ENCODE results near the gene SLC25A52.
"Not testable (repeated sequence)": the region's sequence is repeated elsewhere in the genome, so short reads cannot be mapped to it uniquely, and the experiment has no call there.

Gene SLC25A52, protein sequence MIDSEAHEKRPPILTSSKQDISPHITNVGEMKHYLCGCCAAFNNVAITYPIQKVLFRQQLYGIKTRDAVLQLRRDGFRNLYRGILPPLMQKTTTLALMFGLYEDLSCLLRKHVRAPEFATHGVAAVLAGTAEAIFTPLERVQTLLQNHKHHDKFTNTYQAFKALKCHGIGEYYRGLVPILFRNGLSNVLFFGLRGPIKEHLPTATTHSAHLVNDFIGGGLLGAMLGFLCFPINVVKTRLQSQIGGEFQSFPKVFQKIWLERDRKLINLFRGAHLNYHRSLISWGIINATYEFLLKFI
- total RNA-seq: 0 to 0.04 reads per million in 2 experiments

DNA sequence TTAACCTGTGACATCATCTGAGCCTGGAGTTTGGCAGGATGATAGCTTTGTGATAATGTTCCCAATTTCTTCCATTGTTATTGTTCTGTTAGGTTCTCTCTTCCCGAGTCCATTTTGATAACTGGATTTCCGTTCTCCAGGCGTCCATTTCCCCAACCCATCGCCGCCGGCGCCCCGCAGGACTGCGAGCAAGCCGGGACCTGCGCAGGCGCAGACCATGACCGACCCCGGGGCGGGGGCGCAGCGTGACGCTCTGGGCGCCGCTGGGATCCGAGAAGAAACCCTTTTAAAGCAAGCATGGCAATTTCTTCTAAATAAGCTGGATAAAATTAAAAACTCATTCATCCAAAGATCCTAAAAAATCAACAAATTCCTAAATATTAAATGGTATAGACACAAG lies at the start of gene SLC25A52:
Gene SLC25A52 (minus strand): TSS at position 186 of the 400 bp plus-strand sequence. CDS start 219 bp downstream, outside the sequence.
- DNase-seq (ENCODE audit: low read depth): no peak

DNA sequence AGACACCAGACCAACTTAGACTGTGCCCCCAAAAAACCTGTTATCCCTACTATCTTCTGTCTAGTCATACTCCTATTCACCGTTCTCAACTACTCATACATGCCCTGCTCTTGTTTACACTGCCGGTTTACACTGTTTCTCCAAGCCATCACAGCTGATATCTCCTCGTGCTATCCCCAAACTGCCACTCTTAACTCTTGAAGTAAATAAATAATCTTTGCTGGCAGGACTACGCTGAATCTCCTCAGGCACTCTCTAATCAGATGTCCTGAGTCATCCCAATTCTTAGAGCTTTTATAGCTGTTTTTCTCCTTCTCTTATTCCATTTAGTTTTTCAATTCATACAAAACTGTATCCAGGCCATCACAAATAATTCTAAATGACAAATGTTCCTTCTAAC lies 48.4 kb upstream of the SLC25A52 start:
- DNase-seq (ENCODE audit: low read depth): not testable (repeated sequence)

DNA sequence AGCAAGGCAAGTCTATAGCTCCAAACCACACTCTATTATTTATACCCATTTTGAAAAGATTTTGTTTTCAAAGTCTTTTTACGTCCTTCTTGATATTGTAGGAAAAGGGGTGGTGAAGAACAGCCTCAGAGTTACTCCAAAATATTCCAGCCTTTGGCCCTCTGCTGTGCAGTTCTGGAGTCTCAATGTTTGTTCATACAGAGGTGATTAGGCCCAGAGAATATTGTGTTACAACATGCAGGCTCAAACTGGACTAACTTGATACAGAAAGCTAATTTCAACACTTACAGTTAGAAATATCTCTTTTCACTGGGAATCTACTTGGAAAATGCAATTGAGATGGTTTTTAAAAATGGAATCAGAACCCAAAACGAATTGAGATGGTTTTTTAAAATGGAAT lies 40.4 kb upstream of the SLC25A52 start:
- DNase-seq (ENCODE audit: low read depth): no peak

DNA sequence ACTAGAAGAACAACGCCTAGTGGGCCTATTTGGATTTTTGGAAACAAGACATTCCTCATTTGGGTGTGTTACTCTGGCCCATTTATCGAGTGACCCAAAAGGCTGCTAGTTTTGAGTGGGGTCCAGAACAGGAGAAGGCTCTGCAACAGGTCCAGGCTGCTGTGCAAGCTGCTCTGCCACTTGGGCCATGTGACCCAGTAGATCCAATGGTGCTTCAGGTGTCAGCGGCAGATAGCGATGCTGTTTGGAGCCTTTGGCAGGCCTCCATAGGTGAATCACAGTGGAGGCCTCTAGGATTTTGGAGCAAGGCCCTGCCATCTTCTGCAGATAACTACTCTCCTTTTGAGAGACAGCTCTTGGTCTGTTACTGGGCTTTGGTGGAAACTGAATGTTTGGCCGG lies 38.6 kb upstream of the SLC25A52 start:
- DNase-seq (ENCODE audit: low read depth): not testable (repeated sequence)

DNA sequence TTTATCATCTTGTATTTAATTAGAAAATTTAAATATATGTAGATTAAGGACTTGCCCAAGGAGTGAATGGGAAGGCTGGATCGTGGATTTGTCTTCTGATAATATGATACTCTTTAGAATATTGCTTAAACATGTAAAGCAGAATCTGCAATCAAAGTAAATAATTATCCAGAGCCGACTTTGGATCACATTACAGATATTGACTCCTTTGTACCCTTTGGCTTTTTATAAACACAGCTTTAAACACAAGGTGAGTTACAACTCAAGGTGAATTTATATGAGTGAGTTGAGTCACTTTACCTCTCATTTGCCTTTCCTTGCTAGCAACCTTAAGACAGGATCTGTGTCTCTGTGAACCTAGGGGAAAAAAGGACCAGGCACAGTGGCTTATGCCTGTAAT lies 37.7 kb upstream of the SLC25A52 start:
- DNase-seq (ENCODE audit: low read depth): no peak

DNA sequence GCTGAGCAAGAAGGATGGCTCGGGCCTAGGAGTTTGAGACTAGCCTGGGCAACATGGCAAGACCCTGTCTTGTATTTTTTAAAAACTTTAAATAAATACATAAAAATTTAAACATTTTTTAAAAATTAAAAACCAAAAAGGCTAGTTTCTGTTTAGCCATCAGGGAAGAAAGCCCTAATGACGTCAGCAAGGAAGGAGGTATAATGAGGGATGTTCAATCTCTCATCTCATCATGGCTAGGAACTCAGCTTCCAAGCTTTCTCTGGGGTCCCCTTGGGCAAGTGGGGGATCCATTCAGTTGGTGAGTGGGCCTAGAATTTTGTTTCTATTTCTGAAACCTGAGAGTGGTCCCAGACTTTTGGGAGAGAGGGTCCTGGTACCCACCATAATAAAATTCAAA lies 35.1 kb upstream of the SLC25A52 start:
- no peak for DNase-seq (ENCODE audit: low read depth)

DNA sequence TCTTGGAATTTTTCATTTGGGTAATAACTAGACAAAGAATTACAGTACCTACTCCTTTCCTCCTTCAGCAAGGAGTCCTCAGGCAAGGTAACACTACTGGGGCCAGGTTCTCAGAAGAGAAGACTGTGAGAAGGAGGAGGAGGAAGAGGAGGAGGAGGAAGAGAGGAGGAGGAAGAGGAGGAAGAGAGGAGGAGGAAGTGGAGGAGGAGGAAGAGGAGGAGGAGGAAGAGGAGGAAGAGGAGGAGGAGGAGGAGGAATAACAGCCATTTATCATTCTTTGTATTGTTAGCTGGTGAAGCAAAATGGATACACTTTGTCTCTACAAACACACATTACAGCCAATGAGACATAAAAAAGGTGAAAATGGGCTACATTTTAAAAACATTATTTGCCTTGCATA lies 32.9 kb upstream of the SLC25A52 start:
- DNase-seq (ENCODE audit: low read depth): no peak

DNA sequence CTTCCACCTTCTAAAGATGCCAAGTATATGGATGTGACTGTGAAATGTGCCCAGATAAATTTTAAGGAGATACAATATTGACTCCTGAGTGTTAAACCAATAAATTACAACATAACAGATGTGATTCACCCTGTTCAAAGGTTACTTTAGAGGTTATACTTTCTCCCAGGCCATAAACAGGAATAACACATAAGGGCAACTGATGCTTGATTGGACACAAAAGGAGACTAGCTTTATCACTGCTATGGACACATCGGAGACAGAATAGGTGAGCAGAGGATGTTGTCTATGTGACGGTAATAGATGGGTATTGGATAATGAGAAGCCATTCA lies 31.9 kb upstream of the SLC25A52 start:
- no peak for DNase-seq (ENCODE audit: low read depth)

DNA sequence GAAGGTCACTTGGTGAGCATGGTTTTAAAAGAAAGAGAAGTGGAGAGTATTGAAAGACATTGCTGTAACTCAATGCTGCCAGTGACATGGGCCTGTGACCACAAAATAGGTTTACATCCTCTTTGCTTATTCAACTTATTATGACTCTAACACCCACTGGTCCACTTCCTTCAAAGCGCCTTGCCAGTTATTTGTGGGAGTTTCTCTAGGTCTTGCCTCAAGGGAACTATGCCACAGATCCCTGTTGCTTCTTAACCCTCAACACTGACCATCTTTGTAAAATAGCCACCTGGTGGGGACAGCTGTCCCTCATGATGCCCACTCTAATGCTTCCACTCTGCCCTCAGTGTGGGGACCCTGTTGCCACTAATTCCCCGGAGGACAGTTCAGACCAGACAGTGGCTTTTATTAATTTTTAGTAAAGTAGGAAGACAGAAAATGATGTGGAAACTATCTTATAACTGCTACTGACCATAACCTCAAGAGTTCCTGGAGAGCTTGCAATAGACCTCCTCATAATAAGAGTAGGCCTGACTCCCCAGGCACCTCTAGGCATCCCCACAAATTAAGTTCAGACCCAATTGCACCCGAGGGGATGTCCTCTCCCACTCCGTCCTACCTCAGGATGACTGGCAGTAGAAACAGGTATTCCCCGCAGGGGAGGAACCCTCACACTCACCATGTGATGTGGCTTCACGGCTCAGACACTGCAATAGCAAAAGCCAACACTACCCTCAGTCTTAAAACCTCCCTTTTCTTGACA lies 31.3 kb upstream of the SLC25A52 start:
- DNase-seq (ENCODE audit: low read depth): no peak

DNA sequence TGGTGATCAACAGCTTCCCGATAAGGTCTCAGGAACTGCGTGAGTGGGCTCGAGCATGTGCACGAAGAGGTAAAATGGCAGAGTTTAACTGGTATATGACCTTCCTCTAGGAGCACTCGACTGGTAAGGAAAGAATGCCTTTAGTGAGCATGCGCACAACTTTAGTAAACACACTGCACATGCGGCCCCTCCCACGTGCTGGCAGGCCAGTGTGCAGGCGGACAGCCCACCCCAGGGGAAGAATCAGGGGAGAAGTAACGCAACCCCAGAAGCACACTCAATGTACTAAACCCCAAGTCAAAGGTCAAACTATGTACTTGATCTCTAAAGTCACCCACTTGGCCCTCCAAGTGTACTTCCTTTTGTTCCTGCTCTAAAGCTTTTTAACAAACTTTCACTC lies 28.7 kb upstream of the SLC25A52 start:
- no peak for DNase-seq (ENCODE audit: low read depth)

DNA sequence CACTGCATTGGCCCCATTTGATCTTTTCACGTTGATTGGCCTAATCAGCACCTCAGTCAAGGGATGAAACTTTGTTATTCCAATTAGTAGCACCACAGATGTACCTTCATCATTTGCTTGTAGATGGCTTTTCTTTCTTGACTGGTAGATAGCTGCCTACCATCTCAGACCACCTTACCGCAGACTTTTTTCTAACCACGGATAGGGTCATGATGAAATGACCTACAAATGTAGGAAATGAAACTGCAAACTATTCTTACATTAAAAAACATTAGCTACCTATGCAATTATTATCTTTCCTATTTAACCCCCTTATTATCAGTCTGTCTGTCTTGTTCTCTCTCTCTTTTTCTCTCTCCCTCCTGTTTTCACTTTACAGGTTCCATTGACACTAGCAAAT lies 22.4 kb upstream of the SLC25A52 start:
- no peak for DNase-seq (ENCODE audit: low read depth)

DNA sequence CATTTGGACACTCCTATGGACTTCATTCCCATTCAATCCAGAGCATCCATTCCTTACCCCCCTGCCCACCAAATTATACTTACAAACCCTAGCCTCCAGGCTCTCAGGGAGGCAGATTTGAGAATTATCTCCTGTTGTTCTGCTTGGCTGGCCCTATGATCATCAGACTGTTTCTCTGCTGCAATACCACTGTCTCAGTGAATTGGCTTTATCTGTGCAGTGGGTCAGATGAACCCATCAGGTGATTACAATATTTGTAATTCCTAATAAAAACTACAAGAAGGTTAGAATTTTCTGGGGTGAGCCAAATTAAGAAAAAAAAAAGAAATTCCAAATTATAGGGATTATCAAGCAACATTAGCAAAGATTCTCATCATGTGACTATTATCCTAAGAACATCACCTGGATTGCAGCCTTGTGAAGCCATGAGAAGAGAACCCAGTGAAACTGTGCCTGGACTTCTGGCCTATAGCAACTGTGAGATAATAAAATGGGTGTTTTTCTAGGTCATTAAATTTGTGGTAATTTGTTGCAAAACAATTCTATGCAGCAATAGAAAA lies 17.8 kb upstream of the SLC25A52 start:
- DNase-seq (ENCODE audit: low read depth): no peak

DNA sequence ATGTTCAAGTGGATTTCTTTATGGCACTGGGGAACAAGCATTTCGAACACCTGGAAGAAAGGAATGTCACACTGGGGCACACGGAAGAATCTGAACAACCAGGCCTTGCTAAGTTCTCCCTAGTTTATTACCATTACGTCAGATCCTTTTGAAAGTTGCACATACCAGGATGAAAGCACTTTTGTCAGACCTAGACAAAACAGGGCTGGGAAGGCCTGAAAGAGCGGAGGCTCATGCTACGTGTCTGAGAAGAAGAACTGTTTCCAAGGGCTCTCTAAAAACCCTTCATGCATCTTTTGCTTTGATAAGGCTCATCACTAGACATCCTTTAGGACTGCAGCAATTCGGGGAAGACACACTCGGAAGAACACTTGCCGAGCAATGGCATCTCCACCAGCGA lies 15.4 kb upstream of the SLC25A52 start:
- no peak for DNase-seq (ENCODE audit: low read depth)

DNA sequence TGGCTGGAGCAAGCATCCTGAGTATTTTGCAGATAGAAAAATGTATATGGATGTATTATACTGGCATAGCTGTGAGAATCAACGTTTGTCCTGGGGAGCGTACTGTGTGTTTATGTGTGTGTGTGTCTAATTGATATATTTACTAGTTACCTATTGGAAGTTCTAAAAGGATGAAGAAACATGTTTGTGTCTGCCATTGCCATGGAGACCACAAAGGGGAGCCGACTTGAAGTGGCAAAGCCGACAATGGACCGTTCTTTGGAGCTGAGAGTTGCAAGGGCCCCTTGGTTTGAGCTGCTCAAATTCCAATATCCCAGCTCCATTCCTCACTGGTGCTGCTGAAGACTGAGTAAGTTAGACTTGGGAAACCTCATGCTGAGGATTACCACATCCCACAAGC lies 14.3 kb upstream of the SLC25A52 start:
- DNase-seq (ENCODE audit: low read depth): no peak

DNA sequence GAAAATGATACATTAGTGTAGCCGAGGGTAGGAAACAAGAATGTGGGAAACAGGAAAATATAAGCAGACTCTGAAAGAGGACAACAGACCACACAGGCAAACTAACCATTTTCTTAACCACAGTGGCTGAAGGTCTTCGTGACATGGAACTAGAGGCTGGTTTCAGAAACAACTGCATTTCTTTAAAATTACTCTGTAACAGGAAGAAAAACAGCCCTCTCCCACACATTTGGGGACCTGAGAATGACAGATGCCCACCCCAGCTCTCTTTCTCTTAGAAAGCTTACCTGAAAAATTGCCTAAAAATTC lies 13.8 kb upstream of the SLC25A52 start:
- no peak for DNase-seq (ENCODE audit: low read depth)

DNA sequence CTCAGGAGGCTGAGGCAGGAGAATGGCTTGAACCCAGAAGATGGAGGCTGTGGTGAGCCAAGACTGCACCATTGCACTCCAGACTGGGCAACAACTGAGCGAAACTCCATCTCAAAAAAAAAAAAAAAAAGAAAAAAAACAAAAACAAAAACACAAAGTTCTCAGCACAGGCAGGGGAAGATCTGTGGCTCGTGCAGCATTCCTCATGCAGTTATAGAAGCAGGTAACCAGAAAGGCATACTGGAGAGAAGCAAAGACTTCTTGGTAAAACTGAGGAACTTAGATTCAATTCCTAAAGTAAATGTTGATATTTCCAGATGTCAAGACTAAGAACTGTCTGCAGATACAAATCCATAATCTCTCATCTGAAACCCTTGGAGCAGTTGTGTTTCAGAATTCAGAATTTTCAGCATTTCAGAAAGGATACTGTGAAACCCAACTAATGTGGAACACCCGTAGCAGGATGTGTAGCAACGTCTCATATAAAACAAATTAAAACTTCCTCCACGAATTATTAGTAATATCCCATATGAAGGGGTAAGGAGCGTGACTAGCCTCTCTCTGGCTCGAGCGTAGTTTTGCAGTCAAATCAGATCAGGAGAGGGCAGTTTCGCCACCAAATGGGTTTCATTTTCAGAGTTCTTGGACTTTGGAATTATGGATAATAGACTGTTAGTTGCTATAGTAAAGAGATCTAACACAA lies 13.2 kb upstream of the SLC25A52 start:
- DNase-seq (ENCODE audit: low read depth): no peak

DNA sequence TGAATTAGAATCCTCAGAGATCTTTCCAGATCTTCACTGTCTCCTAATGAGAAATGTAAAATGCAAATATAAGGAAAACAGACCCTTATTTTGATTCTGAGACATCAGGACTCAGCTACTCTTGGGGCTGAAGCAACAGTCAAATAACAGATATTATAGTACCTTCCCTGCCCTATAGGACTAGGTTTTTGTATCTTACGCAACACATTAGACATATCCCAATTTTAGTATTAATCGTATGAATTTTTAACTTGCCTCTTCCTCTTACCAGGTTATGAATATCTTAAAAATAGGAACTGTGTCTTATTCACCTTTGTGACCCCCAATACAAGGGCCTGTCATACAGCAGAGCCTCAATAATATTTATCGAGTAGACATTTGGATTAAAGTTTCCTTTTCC lies 12.0 kb upstream of the SLC25A52 start:
- no peak for DNase-seq (ENCODE audit: low read depth)

DNA sequence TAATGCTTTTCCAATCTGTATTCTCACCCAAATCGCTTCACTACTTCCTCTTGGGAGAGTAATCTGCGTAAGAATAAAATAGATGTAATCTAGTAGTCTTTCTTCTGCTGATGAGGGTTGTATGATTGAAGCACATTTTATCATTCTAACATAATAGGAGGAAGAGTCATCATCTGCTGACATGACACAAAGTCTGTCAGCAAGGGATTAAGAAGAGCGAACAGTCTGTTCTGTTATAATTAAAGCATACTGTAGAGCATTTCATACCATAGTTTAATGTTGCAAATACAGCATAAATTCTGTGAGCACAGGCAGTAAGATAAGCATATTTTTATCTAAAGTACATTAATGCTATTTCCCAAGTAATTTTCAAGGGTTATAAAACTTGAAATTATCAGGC lies 10.4 kb downstream of the SLC25A52 start:
- no peak for DNase-seq (ENCODE audit: low read depth)

DNA sequence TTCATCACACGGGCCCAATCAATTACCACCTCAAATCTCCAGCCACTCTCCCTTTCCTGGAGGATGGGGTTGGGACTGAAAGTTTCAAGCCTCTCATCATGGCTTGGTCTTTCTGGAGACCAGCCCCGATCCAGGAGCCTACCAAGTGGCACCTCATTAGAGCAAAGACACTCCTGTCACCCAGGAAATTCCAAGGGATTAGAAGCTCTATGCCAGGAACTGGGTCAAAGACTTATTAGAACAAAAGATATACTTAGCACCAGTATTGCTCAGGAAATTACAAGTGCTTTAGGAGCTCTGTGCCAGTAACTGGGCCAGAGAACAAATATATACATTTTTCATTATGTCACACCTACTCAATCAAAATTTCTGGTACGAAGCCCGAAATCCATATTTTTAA lies 14.3 kb downstream of the SLC25A52 start:
- no peak for DNase-seq (ENCODE audit: low read depth)

DNA sequence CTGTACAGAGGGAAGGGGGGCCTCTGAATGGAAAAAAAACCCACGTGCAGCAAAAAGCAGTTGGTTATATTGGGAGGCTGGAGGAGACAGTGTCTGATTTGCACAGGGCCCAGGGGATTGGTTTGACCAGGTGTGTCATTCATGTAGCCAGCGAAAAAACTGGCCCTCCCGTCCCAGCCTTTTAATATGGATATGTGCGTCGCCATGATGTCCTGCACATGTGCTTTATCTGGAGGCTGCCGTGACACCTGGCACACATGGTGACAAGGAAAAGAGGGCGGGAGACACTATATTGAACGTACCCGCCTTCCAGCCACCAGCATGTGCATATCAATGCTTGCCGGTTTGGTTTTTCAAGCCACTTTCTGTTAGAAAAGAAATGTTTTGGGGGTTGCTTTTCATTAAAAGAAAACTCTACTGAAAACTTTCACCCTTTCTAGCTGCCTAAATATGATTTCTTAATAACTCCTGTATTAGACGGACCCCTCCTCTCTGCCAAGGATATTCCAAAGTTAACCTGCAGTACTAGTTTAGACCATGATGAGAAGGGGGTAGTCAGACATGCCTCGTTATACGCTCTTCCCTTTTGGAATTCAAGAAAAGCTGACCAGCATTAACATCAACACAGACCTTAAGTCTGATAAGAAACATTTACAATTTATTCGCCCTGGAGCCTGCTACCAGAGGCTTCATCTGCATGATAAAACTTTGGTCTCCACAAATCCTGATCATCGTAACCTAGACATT lies 16.2 kb downstream of the SLC25A52 start:
- no peak for DNase-seq (ENCODE audit: low read depth)

DNA sequence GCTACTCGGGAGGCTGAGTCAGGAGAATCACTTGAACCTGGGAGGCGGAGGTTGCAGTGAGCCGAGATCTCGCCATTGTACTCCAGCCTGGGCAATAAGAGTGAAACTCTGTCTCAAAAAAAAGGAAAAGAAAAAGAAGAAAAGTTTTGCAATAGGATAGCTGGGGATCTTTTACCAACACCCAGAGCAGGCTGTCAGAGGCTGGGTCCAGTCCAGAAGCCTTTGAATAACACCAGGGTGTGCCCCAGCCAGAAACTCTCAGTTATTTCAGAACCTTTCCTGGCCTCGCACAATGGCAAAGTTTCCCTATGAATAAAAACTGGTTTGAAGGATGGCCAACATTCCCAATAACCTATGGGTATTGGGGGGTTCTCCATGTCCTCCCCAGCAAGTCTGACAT lies 17.1 kb downstream of the SLC25A52 start:
- not testable (repeated sequence) for DNase-seq (ENCODE audit: low read depth)

DNA sequence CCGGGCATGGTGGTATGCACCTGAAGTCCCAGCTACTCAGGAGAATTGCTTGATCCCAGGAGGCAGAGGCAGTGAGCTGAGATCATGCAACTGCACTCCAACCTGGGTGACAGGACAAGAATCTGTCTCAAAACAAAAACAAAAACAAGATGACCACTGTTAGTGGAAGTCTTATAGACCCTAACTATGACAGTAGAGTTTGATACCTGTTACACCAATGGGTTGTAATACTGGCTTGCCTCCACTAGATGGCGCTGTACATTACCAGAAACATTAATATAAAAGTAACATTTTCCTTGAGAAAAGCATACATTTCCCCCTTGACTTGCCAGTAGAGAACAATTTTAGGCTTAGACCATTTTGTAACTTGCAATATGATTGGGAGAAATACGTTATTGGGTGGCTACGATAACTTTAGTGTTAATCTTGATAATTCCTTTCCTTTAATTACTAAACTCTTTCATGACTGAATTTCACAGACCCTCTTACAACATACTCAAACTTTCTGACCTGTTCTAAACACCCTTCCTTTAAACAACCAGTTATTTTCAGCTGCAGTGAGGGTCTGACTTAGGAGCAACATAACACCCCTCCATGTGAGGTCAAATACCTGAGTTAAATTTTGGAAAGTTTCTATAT lies 19.5 kb downstream of the SLC25A52 start:
- DNase-seq (ENCODE audit: low read depth): peak; percentile 34
